Psoas muscle (tissue), 8 donors: ENCODE measurements around the gene SOD1. TPM values are rescaled to one million over a fixed set of nuclear protein-coding genes. Genes with fewer than 3 reads are reported as not detected.

Experiments
- ATAC-seq, 4 donors: fragments of 200-7000 bp; cut with Tn5 transposase; one replicate each; pipeline ENCODE4 v1.9.1; 2020; ENCODE audit warnings: moderate library complexity in 3 of 4, mild to moderate bottlenecking in 2 of 4
- DNase-seq, 2 donors: peaks; one replicate each; pipeline ENCODE4 v3.0.0-alpha.2; 2020
- H3K27ac ChIP-seq: fragments of 200-600 bp; one replicate; pipeline ENCODE4 v1.8.0; 2022
- H3K27me3 ChIP-seq, 3 donors: fragments of 200-600 bp in 1 of 3; one replicate each; pipeline versions ENCODE4 v1.6.1 to v1.8.0; 2013 to 2022; ENCODE audit warnings: low read length in 2 of 3, mild to moderate bottlenecking in 2 of 3, moderate library complexity in 1 of 3; ENCODE audit not compliant: insufficient read depth in 3 of 3
- H3K36me3 ChIP-seq, 2 donors: fragments of 200-600 bp in 1 of 2; one replicate each; pipeline versions ENCODE4 v1.6.1 to v1.8.0; 2013 to 2022; ENCODE audit warnings: low read depth in 1 of 2, mild to moderate bottlenecking in 1 of 2, moderate library complexity in 1 of 2; ENCODE audit not compliant: insufficient read depth in 1 of 2
- H3K4me1 ChIP-seq: fragments of 200-600 bp; one replicate; pipeline ENCODE4 v1.8.0; 2022
- H3K4me3 ChIP-seq: fragments of 200-600 bp; one replicate; pipeline ENCODE4 v1.8.0; 2022; ENCODE audit warnings: mild to moderate bottlenecking
- H3K9me3 ChIP-seq: fragments of 200-600 bp; one replicate; pipeline ENCODE4 v1.8.0; 2022
- WGBS, 3 donors: extraction: QIAGEN DNeasy Blood & Tissue Kit; methylation state at CpG; one replicate each; pipeline versions ENCODE4 v1.1.6 to v1.1.7; 2013; 5-methylcytosine and 5-hydroxymethylcytosine counted together
- intact Hi-C, 2 donors: fragments of 100-400 bp; cut with DNase I; formaldehyde crosslinking; loops; one replicate each; pipeline versions ENCODE4 v1.11.0 to v1.14.2; 2022
- polyA plus RNA-seq, 3 donors: library from polyadenylated mRNA; stranded (reverse); fragments of 200-250 nt; gene quantifications; one replicate each; pipeline ENCODE4 v1.2.3, GENCODE V29; 2013
- total RNA-seq, 4 donors: library from RNA; stranded (reverse); fragmentation: NEBNext Ultra II Directional in 2 of 4; extraction: Animal tissue kit (Norgen Biotek cat#: 25700) in 2 of 4; gene quantifications; one replicate each; pipeline versions ENCODE4 v1.2.1 to v1.2.4, GENCODE V29; 2021 to 2023
- TF ChIP-seq, protein P1 (sequence below): fragments of 200-600 bp; IDR thresholded peaks from one replicate; pipeline ENCODE4 v1.8.0; 2022; ENCODE audit warnings: antibody characterized with exemption
- donor health status: healthy with polysubstance abuse.
- donor health status: DM: no; HTN: no; CAD: no; lungs with moderate emphysema.
- donor health status: Bipolar disorder and iron deficiency.
- donor health status: healthy.
- donor health status: DM: yes; HTN: yes; CAD: no.
- donor health status: DM: no; HTN: no; CAD: no.
- donor health status: DM: no; HTN: no; CAD: no.
- donor health status: DM: yes; HTN: yes; CAD: no.

The SOD1 gene
- total and polyA plus RNA-seq, 7 donors, result 226 to 890 (median 305) TPM

DNA sequence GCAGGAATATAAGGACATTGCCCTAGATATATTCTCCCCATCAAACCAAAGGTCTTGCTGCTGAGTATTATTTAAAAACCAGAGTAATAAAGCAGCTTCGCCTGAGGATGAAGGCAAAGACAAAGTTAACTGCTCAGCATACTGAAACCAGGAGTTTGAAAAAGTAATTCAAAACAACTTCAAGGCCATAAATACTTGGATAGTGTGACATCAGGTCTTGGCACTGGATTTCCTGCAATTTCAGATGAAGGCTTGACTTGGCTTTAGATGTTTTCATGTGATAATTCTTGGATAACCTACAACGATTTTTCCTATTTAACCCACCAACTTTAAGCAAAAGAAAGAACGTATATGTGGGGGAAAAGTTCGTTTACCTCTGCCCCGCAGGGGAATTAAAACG is 10.6 kb downstream of the SOD1 start:
- H3K4me3 ChIP-seq, result no peak overlapping the region
- ATAC-seq (no peak), DNase-seq (no peak)
- H3K36me3 ChIP-seq, result peaks cover 10 to 72% of the 10 kb centered on the region in 2 donors
- H3K27me3 ChIP-seq, result no peaks in the 10 kb centered on the region
- intact Hi-C loops, result no loop called here
- H3K27ac ChIP-seq, result no peak overlapping the region
- H3K4me1 ChIP-seq, result peaks cover 3% of the 10 kb centered on the region
- H3K9me3 ChIP-seq, result no peaks in the 10 kb centered on the region
- TF ChIP-seq, protein P1, sequence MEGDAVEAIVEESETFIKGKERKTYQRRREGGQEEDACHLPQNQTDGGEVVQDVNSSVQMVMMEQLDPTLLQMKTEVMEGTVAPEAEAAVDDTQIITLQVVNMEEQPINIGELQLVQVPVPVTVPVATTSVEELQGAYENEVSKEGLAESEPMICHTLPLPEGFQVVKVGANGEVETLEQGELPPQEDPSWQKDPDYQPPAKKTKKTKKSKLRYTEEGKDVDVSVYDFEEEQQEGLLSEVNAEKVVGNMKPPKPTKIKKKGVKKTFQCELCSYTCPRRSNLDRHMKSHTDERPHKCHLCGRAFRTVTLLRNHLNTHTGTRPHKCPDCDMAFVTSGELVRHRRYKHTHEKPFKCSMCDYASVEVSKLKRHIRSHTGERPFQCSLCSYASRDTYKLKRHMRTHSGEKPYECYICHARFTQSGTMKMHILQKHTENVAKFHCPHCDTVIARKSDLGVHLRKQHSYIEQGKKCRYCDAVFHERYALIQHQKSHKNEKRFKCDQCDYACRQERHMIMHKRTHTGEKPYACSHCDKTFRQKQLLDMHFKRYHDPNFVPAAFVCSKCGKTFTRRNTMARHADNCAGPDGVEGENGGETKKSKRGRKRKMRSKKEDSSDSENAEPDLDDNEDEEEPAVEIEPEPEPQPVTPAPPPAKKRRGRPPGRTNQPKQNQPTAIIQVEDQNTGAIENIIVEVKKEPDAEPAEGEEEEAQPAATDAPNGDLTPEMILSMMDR, result no peak
- 49 to 56% (median 54%) methylated on average over 6 of the region's 6 CpGs for WGBS, 3 donors

DNA sequence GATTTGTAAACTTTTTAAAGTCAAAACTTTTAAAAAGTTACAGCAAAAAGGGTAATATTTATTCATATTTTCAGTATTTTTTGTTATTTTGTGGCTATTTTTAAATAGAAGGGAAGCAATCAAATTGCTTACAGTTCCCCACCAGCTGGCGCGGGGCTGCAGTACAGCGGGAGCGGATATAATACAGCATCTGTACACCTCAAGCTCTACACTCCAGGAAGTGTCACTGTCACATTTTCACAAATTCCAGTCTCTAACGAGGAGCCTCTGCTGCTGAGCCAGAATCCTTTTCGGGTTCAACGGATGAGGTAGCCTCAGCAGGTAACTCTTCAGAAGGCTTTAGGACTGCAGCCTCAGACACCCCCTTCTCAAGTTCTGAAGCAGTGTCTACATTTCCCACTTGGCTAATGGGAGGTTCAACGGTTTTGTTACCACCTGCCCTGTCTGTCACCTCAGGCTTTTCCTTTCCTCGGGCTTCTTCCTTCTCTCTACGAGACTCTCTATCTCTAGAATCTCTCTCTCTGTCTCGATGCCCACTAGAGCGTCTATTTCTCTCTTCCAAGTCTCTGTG is 11.7 kb downstream of the SOD1 start:
- TF ChIP-seq, protein P1, result no peak
- Histone ChIP-seq H3K4me1 (no peaks in the 10 kb centered on the region), H3K27ac (no peak overlapping the region), H3K9me3 (no peaks in the 10 kb centered on the region), H3K36me3 (peaks cover 10 to 67% of the 10 kb centered on the region in 2 donors), H3K4me3 (no peak overlapping the region), H3K27me3 (no peaks in the 10 kb centered on the region)
- WGBS, 3 donors, result 63 to 70% (median 64%) methylated on average over 12 of the region's 12 CpGs
- DNase-seq (no peak), ATAC-seq (peak in 3 of 4 donors; percentile 29 to 45 (median 34))
- intact Hi-C loops, result no loop called here

DNA sequence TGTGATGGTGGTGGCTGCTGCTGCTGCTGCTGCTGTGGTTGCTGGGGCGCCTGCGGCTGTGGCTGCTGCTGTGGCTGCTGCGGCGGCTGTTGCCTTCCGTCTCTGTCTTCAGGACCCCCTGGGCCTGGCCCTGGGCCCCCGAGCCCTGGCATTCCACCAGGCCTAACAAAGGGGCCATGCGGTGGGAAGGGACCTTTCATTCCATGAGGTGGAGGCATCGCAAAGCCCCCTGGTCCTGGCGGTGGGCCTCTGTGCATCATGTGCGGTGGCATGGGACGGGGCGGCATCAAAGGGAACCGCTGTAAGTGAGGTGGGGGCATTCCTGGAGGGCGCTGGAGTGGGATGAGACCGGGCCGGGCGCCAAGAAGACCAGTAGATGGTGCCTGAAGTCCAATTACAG is 12.4 kb downstream of the SOD1 start:
- H3K4me3 ChIP-seq, result no peak overlapping the region
- no peak for DNase-seq
- intact Hi-C loops, result no loop called here
- H3K4me1 ChIP-seq, result no peaks in the 10 kb centered on the region
- H3K27me3 ChIP-seq, result no peaks in the 10 kb centered on the region
- TF ChIP-seq, protein P1, result no peak
- H3K9me3 ChIP-seq, result no peaks in the 10 kb centered on the region
- no peak for ATAC-seq
- peaks cover 10 to 60% of the 10 kb centered on the region in 2 donors for H3K36me3 ChIP-seq
- no peak overlapping the region for H3K27ac ChIP-seq
- WGBS, 3 donors, result 91 to 94% (median 91%) methylated on average over 17 of the region's 17 CpGs

DNA sequence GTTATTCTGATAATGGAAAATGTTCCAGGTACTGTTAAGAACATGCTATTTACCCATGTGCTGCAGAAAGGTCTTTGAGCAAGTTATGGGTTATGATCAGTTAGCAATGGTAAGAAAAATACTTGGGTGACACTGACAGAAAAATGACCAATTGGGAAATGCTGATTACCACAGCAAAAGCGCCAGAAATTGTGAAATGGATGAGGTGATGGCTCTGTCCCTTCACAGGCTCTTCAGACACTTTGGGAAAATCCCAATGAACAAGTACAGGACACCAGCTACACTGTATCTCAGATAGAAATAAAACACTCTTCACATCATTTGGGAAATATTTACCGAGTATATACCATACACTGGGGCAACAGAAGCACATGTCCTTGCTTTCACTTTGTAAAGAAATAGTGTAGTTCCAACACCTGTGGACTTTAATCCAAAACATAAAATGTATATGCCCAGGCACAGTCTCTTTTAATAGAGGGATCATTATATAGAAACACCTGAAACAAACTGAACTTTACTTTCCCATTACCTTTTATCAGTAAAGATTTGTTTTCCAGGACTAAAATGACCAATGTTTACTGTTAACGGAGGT is 13.9 kb downstream of the SOD1 start:
- no peak for DNase-seq
- TF ChIP-seq, protein P1, result no peak
- H3K4me3 ChIP-seq, result no peak overlapping the region
- H3K27me3 ChIP-seq, result no peaks in the 10 kb centered on the region
- no peak for ATAC-seq
- no peak overlapping the region for H3K27ac ChIP-seq
- intact Hi-C loops, result no loop called here
- 87 to 93% (median 87%) methylated on average over 3 of the region's 3 CpGs for WGBS, 3 donors
- no peaks in the 10 kb centered on the region for H3K4me1 ChIP-seq
- H3K9me3 ChIP-seq, result no peaks in the 10 kb centered on the region
- H3K36me3 ChIP-seq, result peaks cover 10 to 45% of the 10 kb centered on the region in 2 donors

DNA sequence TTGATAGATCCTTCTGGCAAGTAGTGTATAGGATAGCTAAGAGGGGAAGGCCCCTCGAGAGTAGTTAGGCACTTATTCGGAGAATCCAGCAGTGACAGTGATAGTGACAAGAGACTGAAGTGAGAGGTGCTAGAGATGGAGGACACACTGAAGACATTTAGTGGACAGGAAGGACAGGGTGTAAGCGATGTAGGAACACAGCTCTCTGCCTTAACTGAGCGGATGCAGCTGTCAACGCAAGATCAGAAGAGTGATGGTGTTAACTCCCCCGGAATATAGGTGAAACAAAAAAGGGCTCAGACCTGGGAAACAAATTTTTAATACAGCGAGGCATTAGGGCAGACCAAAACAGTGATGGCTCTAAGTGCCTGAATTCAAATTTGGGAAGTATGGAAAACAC is 15.8 kb downstream of the SOD1 start:
- Histone ChIP-seq H3K9me3 (no peaks in the 10 kb centered on the region), H3K4me1 (no peaks in the 10 kb centered on the region), H3K27me3 (no peaks in the 10 kb centered on the region), H3K27ac (no peak overlapping the region), H3K36me3 (peaks cover 9 to 43% of the 10 kb centered on the region in 2 donors), H3K4me3 (no peak overlapping the region)
- TF ChIP-seq, protein P1, result no peak
- DNase-seq, result no peak
- intact Hi-C loops, result no loop called here
- ATAC-seq, result no peak
- WGBS, 3 donors, result 90 to 96% (median 90%) methylated on average over 7 of the region's 7 CpGs
